GM12878 (cell line): Measurements from ENCODE around the gene ZNF248.
A peak's percentile ranks its signal among the peaks of the same experiment; 100 is the strongest.

Experiments
- CEBPB ChIP-seq, 2 experiments: fragments of 150-350 bp in 1 of 2; IDR thresholded peaks; 2 replicates each; pipeline ENCODE4 v1.6.1; 2012 to 2014; ENCODE audit warnings: low read depth in 2 of 2, low read length in 2 of 2, borderline replicate concordance in 1 of 2, inconsistent platforms in 1 of 2
- CTCF ChIP-seq, 3 experiments: IDR thresholded peaks in 2 of 3; conservative IDR thresholded peaks in 1 of 3; 2 replicates each; pipeline ENCODE4 v1.5.1; 2011; ENCODE audit warnings: low read depth in 3 of 3, low read length in 3 of 3, mild to moderate bottlenecking in 3 of 3, control low read depth in 2 of 3, moderate library complexity in 2 of 3, inconsistent platforms in 1 of 3, mixed read lengths in 1 of 3; ENCODE audit not compliant: control insufficient read depth in 2 of 3, insufficient read depth in 1 of 3; ENCODE audit errors: extremely low read depth in 1 of 3
- EP300 ChIP-seq, 2 experiments: fragments of 150-350 bp in 1 of 2; IDR thresholded peaks; 2 replicates each; pipeline ENCODE4 v1.6.1; 2011 to 2012; ENCODE audit warnings: low read depth in 2 of 2, low read length in 2 of 2, borderline replicate concordance in 1 of 2, improper control_type of control experiment in 1 of 2, inconsistent platforms in 1 of 2; ENCODE audit not compliant: control insufficient read depth in 1 of 2
- POLR2A ChIP-seq: IDR thresholded peaks from 2 replicates; pipeline ENCODE4 v1.6.1; 2011; ENCODE audit warnings: low read depth, mild to moderate bottlenecking, low read length
- USF2 ChIP-seq: IDR thresholded peaks from 2 replicates; pipeline ENCODE4 v1.6.1; 2011; ENCODE audit warnings: low read depth, low read length, improper control_type of control experiment, borderline replicate concordance
- ZSCAN29 ChIP-seq: fragments of 450-650 bp; IDR thresholded peaks from 2 replicates; pipeline ENCODE4 v1.6.1; 2017; ENCODE audit warnings: mild to moderate bottlenecking, moderate library complexity

GRCh38 chr10:37865957-37866803, 8.8 kb upstream of the ZNF248 start:
- TF ChIP-seq EP300 (IDR thresholded peaks at IDR 0.05; ENCODE audit: borderline replicate concordance in 1 of 2, control insufficient read depth in 1 of 2, low read depth in 2 of 2, low read length in 2 of 2) (peak in 1 of 2 experiments; percentile 51; a peak in 1 of 4 replicates), ZSCAN29 (no peak), POLR2A (no peak), CEBPB (IDR thresholded peaks at IDR 0.05; ENCODE audit: borderline replicate concordance in 1 of 2, low read depth in 2 of 2, low read length in 2 of 2) (no peak), USF2 (no peak), CTCF (IDR thresholded peaks at IDR 0.05 in 2 of 3, conservative IDR thresholded peaks at IDR 0.05 in 1 of 3; ENCODE audit: control insufficient read depth in 2 of 3, extremely low read depth in 1 of 3, insufficient read depth in 1 of 3, low read depth in 3 of 3, low read length in 3 of 3) (no peak)
